Muscle layer of colon (tissue), 2 donors: ENCODE results near the gene NRP2.

ENCODE experiments used
- H3K27ac ChIP-seq: one replicate; pipeline ENCODE4 v1.7.0; 2013; ENCODE audit warnings: low read depth, mild to moderate bottlenecking, low read length, moderate library complexity
- H3K27me3 ChIP-seq, 2 donors: one replicate each; pipeline ENCODE4 v1.7.0; 2013; ENCODE audit warnings: low read length in 2 of 2, mild to moderate bottlenecking in 2 of 2; ENCODE audit not compliant: insufficient read depth in 2 of 2, control insufficient read depth in 1 of 2
- H3K36me3 ChIP-seq: one replicate; pipeline ENCODE4 v1.7.0; 2013; ENCODE audit warnings: mild to moderate bottlenecking, low read length; ENCODE audit not compliant: insufficient read depth
- H3K4me1 ChIP-seq: one replicate; pipeline ENCODE4 v1.7.0; 2013; ENCODE audit warnings: mild to moderate bottlenecking, low read length; ENCODE audit not compliant: insufficient read depth
- H3K4me3 ChIP-seq, 2 donors: one replicate each; pipeline ENCODE4 v1.7.0; 2013; ENCODE audit warnings: low read length in 2 of 2, low read depth in 1 of 2, mild to moderate bottlenecking in 1 of 2, moderate library complexity in 1 of 2
- H3K9ac ChIP-seq: one replicate; pipeline ENCODE4 v1.7.0; 2013; ENCODE audit warnings: low read length
- H3K9me3 ChIP-seq: one replicate; pipeline ENCODE4 v1.7.0; 2013; ENCODE audit warnings: mild to moderate bottlenecking, low read length
- donor health status: abdominal sarcoma.
- donor health status: Adenocarcinoma of cecum.

Gene NRP2

GRCh38 chr2:205751569-205752031 is 69.3 kb downstream of the NRP2 start:
- no peak overlapping the region for H3K9ac ChIP-seq
- no peaks in the 10 kb centered on the region for H3K27me3 ChIP-seq
- H3K36me3 ChIP-seq = peaks cover 87% of the 10 kb centered on the region
- H3K27ac ChIP-seq = peak overlapping the region; percentile 71
- no peaks in the 10 kb centered on the region for H3K9me3 ChIP-seq
- peak overlapping the region in 1 of 2 donors; percentile 18 for H3K4me3 ChIP-seq
- H3K4me1 ChIP-seq = peaks cover 83% of the 10 kb centered on the region

- Histone ChIP-seq H3K36me3 (peaks cover 83% of the 10 kb centered on the region), H3K27ac (peak overlapping the region; percentile 71), H3K9me3 (no peaks in the 10 kb centered on the region), H3K4me3 (no peak overlapping the region), H3K4me1 (peaks cover 83% of the 10 kb centered on the region), H3K9ac (no peak overlapping the region), H3K27me3 (no peaks in the 10 kb centered on the region)
These were observed 70.1 kb downstream of the NRP2 start for GRCh38 chr2:205752296-205752820.

- H3K36me3 ChIP-seq = peaks cover 81% of the 10 kb centered on the region
- no peak overlapping the region for H3K27ac ChIP-seq
- H3K4me1 ChIP-seq = peaks cover 83% of the 10 kb centered on the region
- no peaks in the 10 kb centered on the region for H3K27me3 ChIP-seq
- H3K4me3 ChIP-seq = no peak overlapping the region
- no peaks in the 10 kb centered on the region for H3K9me3 ChIP-seq
- H3K9ac ChIP-seq = no peak overlapping the region
These were observed 70.6 kb downstream of the NRP2 start for GRCh38 chr2:205752924-205753323.

- no peaks in the 10 kb centered on the region for H3K27me3 ChIP-seq
- peak overlapping the region; percentile 50 for H3K27ac ChIP-seq
- H3K9ac ChIP-seq = no peak overlapping the region
- H3K9me3 ChIP-seq = no peaks in the 10 kb centered on the region
- peaks cover 91% of the 10 kb centered on the region for H3K4me1 ChIP-seq
- no peak overlapping the region for H3K4me3 ChIP-seq
- H3K36me3 ChIP-seq = peaks cover 81% of the 10 kb centered on the region
These were observed 72.1 kb downstream of the NRP2 start for GRCh38 chr2:205754285-205754923.

GRCh38 chr2:205754924-205755321 is 72.6 kb downstream of the NRP2 start:
- Histone ChIP-seq H3K9me3 (no peaks in the 10 kb centered on the region), H3K4me1 (peaks cover 91% of the 10 kb centered on the region), H3K4me3 (no peak overlapping the region), H3K36me3 (peaks cover 81% of the 10 kb centered on the region), H3K9ac (no peak overlapping the region), H3K27ac (peak overlapping the region; percentile 8), H3K27me3 (no peaks in the 10 kb centered on the region)

- H3K27ac ChIP-seq = peak overlapping the region; percentile 5
- H3K4me1 ChIP-seq = peaks cover 91% of the 10 kb centered on the region
- no peaks in the 10 kb centered on the region for H3K27me3 ChIP-seq
- H3K4me3 ChIP-seq = no peak overlapping the region
- H3K36me3 ChIP-seq = peaks cover 85% of the 10 kb centered on the region
- H3K9me3 ChIP-seq = no peaks in the 10 kb centered on the region
- H3K9ac ChIP-seq = no peak overlapping the region
These were observed 73.6 kb downstream of the NRP2 start for GRCh38 chr2:205755923-205756322.

- Histone ChIP-seq H3K36me3 (peaks cover 87% of the 10 kb centered on the region), H3K4me1 (peaks cover 90% of the 10 kb centered on the region), H3K9ac (no peak overlapping the region), H3K9me3 (no peaks in the 10 kb centered on the region), H3K4me3 (no peak overlapping the region), H3K27me3 (no peaks in the 10 kb centered on the region), H3K27ac (peak overlapping the region; percentile 73)
These were observed 75.0 kb downstream of the NRP2 start for GRCh38 chr2:205757271-205757670.

- Histone ChIP-seq H3K27ac (peak overlapping the region; percentile 73), H3K36me3 (peaks cover 87% of the 10 kb centered on the region), H3K9me3 (no peaks in the 10 kb centered on the region), H3K4me3 (no peak overlapping the region), H3K9ac (no peak overlapping the region), H3K4me1 (peaks cover 95% of the 10 kb centered on the region), H3K27me3 (no peaks in the 10 kb centered on the region)
These were observed 75.8 kb downstream of the NRP2 start for GRCh38 chr2:205758051-205758450.

- Histone ChIP-seq H3K4me3 (no peak overlapping the region), H3K36me3 (peaks cover 84% of the 10 kb centered on the region), H3K27ac (peak overlapping the region; percentile 73), H3K4me1 (peaks cover 95% of the 10 kb centered on the region), H3K9me3 (no peaks in the 10 kb centered on the region), H3K9ac (no peak overlapping the region), H3K27me3 (no peaks in the 10 kb centered on the region)
These were observed 76.2 kb downstream of the NRP2 start for GRCh38 chr2:205758500-205758899.

- Histone ChIP-seq H3K9me3 (no peaks in the 10 kb centered on the region), H3K4me1 (peaks cover 96% of the 10 kb centered on the region), H3K4me3 (no peak overlapping the region), H3K27ac (peak overlapping the region; percentile 73), H3K36me3 (peaks cover 80% of the 10 kb centered on the region), H3K9ac (no peak overlapping the region), H3K27me3 (no peaks in the 10 kb centered on the region)
These were observed 77.0 kb downstream of the NRP2 start for GRCh38 chr2:205759257-205759656.

- H3K4me3 ChIP-seq = no peak overlapping the region
- no peaks in the 10 kb centered on the region for H3K27me3 ChIP-seq
- H3K9ac ChIP-seq = no peak overlapping the region
- H3K27ac ChIP-seq = peak overlapping the region; percentile 73
- peaks cover 96% of the 10 kb centered on the region for H3K4me1 ChIP-seq
- H3K36me3 ChIP-seq = peaks cover 80% of the 10 kb centered on the region
- no peaks in the 10 kb centered on the region for H3K9me3 ChIP-seq
These were observed 77.4 kb downstream of the NRP2 start for GRCh38 chr2:205759732-205760131.

GRCh38 chr2:205760157-205760556 is 77.9 kb downstream of the NRP2 start:
- Histone ChIP-seq H3K36me3 (peaks cover 80% of the 10 kb centered on the region), H3K27ac (peak overlapping the region; percentile 73), H3K4me1 (peaks cover 92% of the 10 kb centered on the region), H3K9me3 (no peaks in the 10 kb centered on the region), H3K27me3 (no peaks in the 10 kb centered on the region), H3K9ac (no peak overlapping the region), H3K4me3 (no peak overlapping the region)
